Astrocyte of the spinal cord (primary cell): Measurements from ENCODE around the gene MVP.

ENCODE experiments used
- DNase-seq: peaks from one replicate; pipeline ENCODE4 v3.0.0; 2011; ENCODE audit warnings: low read depth, low spot score
- H3K4me3 ChIP-seq: 2 replicates; pipeline ENCODE4 v1.5.1; 2011; ENCODE audit warnings: low read depth, mild to moderate bottlenecking, low read length, moderate library complexity
- CTCF ChIP-seq: IDR thresholded peaks from 2 replicates; pipeline ENCODE4 v1.5.1; 2012; ENCODE audit warnings: low read depth, mild to moderate bottlenecking, low read length, inconsistent platforms
- in situ Hi-C: cut with HindIII; loops from 2 replicates; pipeline ENCODE4 v1.10.0; 2017; ENCODE audit warnings: low sequenced_read_pairs

Gene MVP

GRCh38 chr16:29871822-29872546 is 51.7 kb downstream of the MVP start:
- DNase-seq, result no peak
- in situ Hi-C loops, result no loop called here
- TF ChIP-seq CTCF, result no peak
- no peak overlapping the region for H3K4me3 ChIP-seq

GRCh38 chr16:29873319-29873718 is 53.1 kb downstream of the MVP start:
- H3K4me3 ChIP-seq, result no peak overlapping the region
- in situ Hi-C loops, result no loop called here
- no peak for DNase-seq
- TF ChIP-seq CTCF, result no peak

GRCh38 chr16:29875206-29875605 is 54.9 kb downstream of the MVP start:
- no peak overlapping the region for H3K4me3 ChIP-seq
- TF ChIP-seq CTCF, result no peak
- in situ Hi-C loops, result no loop called here
- no peak for DNase-seq

- H3K4me3 ChIP-seq, result no peak overlapping the region
- no peak for TF ChIP-seq CTCF
- in situ Hi-C loops, result no loop called here
- DNase-seq, result no peak
Measured at GRCh38 chr16:29876217-29876593, 55.9 kb downstream of the MVP start.

GRCh38 chr16:29876594-29877249 is 56.5 kb downstream of the MVP start:
- DNase-seq, result no peak
- H3K4me3 ChIP-seq, result no peak overlapping the region
- in situ Hi-C loops, result no loop called here
- no peak for TF ChIP-seq CTCF

GRCh38 chr16:29877266-29877961 is 57.2 kb downstream of the MVP start:
- no peak overlapping the region for H3K4me3 ChIP-seq
- in situ Hi-C loops, result no loop called here
- DNase-seq, result no peak
- TF ChIP-seq CTCF, result no peak
